Thyroid gland (tissue), 4 donors: ENCODE measurements around the gene PHACTR1.

Experiments
- CTCF ChIP-seq, 6 experiments: fragments of 200-600 bp in 3 of 6; fragments of 450-650 bp in 3 of 6; sonication (generic) in 3 of 6; IDR thresholded peaks; one replicate each; pipeline ENCODE4 v1.5.1; 2016 to 2019; ENCODE audit warnings: antibody characterized with exemption in 6 of 6, mild to moderate bottlenecking in 2 of 6, inconsistent platforms in 1 of 6, moderate library complexity in 1 of 6
- POLR2A ChIP-seq, 2 donors: fragments of 450-650 bp; IDR thresholded peaks; one replicate each; pipeline ENCODE4 v1.6.1; 2017; ENCODE audit warnings: antibody characterized with exemption in 2 of 2, mild to moderate bottlenecking in 2 of 2, moderate library complexity in 1 of 2

GRCh38 chr6:13237318-13237717 lies 520.8 kb downstream of the PHACTR1 start:
- TF ChIP-seq CTCF (IDR thresholded peaks at IDR 0.05), result no peak
- no peak for TF ChIP-seq POLR2A (IDR thresholded peaks at IDR 0.05)
